ENCODE measurements around the gene FXR2.

Gene FXR2

DNA sequence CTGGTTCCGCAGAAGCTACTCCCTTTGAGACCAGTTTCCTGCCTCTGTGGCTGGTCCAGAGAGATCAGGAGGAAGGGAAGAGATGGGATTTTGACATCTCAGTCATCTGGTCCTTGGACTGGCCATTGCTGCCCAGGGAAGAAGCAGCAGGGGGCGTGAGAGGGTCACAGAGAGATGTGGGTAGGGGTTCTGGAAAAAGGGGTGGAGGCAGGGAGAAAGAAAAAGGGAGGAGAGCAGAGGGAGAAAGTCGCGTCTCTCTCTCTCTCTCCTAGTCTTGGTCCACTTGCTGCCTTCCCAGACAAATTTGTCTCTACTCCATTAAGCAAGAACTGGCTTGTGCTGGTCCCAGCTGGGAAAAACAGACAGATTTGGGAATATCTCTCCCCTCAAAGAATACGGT, 19.7 kb upstream of the FXR2 start:
- H3K27ac ChIP-seq = no peak overlapping the region
- TF ChIP-seq, protein P1, sequence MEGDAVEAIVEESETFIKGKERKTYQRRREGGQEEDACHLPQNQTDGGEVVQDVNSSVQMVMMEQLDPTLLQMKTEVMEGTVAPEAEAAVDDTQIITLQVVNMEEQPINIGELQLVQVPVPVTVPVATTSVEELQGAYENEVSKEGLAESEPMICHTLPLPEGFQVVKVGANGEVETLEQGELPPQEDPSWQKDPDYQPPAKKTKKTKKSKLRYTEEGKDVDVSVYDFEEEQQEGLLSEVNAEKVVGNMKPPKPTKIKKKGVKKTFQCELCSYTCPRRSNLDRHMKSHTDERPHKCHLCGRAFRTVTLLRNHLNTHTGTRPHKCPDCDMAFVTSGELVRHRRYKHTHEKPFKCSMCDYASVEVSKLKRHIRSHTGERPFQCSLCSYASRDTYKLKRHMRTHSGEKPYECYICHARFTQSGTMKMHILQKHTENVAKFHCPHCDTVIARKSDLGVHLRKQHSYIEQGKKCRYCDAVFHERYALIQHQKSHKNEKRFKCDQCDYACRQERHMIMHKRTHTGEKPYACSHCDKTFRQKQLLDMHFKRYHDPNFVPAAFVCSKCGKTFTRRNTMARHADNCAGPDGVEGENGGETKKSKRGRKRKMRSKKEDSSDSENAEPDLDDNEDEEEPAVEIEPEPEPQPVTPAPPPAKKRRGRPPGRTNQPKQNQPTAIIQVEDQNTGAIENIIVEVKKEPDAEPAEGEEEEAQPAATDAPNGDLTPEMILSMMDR (conservative IDR thresholded peaks at IDR 0.05) = peak; percentile 32

DNA sequence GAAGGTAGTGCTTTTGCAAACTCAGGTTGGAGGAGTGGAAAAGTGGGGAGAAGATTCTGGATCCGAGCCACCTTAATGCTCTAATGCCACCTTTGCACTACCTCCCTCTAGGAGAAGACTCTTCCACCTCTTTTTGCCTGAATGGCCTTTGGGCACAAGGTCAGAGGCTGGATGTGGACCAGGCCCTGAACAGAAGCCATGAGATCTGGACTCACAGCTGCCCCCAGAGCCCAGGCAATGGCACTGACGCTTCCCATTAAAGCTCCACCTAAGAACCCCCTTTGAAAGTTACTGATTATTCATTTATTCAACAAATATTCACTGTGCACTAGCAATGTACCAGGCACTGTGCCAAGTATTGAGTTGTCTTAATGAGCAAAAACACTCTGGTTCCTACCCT, 18.4 kb upstream of the FXR2 start:
- no peak overlapping the region for H3K27ac ChIP-seq
- TF ChIP-seq, protein P1 (conservative IDR thresholded peaks at IDR 0.05) = no peak

DNA sequence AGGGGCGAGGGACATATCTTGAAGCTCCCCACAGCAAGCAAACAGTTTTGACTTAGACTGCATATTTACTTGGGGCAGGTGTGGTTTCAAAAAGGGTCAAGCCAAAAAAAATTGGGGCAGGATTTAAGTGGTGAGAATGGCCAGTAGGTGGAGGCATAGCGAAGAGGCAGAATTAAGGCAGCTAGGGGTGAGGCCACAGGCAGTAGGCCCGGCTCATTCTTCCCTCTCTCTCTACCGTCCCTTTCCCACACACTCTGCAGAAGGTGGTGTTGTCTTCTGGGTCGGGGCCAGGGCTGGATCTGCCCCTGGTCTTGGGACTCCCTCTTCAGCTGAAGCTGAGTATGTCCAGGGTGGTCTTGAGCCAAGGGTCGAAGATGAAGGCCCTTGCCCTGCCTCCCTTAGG, 17.8 kb upstream of the FXR2 start:
- TF ChIP-seq, protein P1 (conservative IDR thresholded peaks at IDR 0.05) = peak; percentile 62
- no peak overlapping the region for H3K27ac ChIP-seq

DNA sequence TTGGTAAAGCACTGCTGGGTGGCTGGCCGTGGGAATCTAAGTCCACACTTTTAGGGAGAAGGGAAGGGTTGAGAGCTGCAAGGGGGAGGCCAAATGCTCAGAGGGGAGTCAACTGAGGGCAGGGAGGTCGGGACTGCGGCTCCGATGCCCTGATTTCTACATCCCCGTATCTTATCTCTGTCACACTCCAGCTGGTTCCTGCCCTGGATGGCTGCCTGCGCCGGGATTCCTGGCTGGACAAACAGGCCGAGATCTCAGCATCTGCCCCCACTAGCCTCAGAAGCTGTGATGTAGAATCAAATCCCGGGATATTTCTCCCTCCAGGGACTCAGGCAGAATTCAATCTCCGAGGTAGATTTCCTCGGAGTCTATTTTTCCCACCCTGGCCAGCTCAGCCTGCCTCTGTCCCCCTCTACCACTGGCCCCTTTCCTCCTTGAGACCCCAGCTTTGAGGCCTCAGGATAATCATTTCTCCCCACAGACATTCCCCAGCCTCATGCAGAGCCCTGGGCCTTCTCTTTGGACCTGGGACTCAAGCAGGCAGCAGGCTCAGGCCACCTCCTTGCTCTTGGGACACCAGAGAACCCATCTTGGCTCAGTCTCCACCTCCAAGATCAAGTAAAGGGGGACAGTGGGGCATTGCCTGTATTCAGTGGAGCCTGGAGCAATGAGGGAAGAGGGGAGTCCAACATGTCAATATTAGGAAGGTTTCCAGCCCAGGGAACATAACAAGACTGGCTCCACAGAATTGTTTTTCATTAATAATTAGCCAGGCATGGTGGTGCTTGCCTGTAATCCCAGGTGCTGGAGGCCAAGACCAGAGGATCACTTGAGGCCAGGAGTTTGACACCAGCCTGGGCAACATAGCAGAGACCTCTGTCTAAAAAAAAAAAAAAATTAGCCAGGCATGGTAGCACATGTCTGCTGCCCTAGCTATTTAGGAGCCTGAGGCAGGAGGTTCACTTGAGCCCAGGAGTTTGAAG, 17.0 kb upstream of the FXR2 start:
- no peak overlapping the region for H3K27ac ChIP-seq
- TF ChIP-seq, protein P1 (conservative IDR thresholded peaks at IDR 0.05) = no peak

DNA sequence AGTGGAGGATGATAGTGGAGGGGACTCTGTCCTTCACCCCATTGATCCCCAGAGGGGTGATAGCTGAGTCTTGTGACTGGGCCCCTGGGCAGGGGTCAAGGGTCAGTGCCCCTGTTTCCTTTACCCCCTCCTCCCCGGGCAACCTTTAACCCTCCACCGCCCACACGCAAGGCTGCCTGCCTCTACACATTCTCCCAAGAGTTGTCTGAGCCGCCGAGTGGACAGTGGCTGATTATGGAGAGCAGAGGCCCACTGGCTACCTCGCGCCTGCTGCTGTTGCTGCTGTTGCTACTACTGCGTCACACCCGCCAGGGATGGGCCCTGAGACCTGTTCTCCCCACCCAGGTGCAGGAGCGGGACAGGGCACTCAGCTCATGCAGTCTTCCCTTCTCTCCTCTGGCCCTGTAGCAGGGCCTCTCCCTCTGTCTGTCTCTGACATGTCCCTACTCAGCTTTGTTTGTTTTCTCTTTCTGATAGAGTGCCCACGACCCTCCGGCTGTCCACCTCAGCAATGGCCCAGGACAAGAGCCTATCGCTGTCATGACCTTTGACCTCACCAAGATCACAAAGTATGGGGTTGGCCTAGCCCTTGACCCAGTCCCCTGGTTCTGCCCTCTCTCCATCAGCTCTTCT, 15.4 kb upstream of the FXR2 start, which contains the start of gene SHBG:
Gene SHBG (plus strand): TSS at position 197 of the 633 bp plus-strand sequence. CDS start 38 bp downstream, at position 235.
- H3K27ac ChIP-seq = no peak within 1 kb of the TSS
- TF ChIP-seq, protein P1 (conservative IDR thresholded peaks at IDR 0.05) = no peak

DNA sequence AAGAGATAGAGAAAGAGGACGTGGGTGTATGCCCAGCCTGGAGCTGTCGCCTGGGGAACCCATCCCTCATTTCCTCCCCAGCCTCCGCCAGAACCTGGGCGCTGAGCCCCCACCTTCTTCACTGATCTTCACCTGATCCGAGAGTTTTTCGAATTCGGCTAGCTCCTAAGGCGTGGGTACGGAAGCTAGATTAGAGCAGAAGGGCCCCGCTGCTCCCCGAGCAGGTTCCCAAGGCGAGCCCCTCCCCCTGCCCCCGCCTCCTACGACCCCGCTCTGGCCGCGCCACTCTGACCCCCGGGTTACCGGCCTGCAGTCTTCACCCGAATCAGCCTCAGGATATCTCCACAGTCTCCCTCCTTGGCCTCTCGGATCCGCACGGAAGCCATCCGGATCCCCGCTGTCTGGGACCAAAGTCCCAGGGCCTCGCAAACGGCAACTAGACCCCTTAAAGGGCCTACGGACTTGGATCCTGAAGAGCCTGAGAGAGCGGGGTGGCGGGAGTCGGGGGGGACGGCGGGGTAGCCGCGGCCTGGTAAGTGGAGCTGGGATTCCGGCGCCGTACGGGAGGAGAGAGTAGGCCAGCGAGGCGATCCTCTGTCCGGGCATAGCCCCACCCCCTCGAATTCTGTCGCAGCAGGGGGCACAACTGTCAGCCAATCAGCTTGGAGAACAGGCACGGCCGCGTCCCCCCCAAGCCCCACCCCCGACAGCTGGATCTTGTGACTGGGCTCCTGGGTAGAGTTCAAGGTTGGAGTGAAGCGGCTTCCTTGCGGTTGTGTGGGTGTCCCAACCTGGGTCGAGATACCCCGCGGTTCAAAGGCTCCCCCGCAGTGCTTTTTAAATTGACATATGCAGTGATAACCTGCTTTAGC, 12.8 kb upstream of the FXR2 start, which contains the start of gene SAT2:
Gene SAT2 (minus strand): TSS at position 572 of the 872 bp plus-strand sequence. CDS start 186 bp downstream, at position 386.
- peak within 1 kb of the TSS; percentile 83 for H3K27ac ChIP-seq
- TF ChIP-seq, protein P1 (conservative IDR thresholded peaks at IDR 0.05) = no peak

Data from VCaP (cell line).